NT2/D1 (cell line): ENCODE measurements around the gene SQSTM1.
"Not testable (repeated sequence)": the region's sequence is repeated elsewhere in the genome, so short reads cannot be mapped to it uniquely, and the experiment has no call there.

Source experiments
- DNase-seq: peaks from one replicate; pipeline ENCODE4 v3.0.0-alpha.2; 2011; ENCODE audit warnings: low read depth, low spot score
- H3K27me3 ChIP-seq: 2 replicates; pipeline ENCODE4 v1.6.0; 2011; ENCODE audit warnings: mild to moderate bottlenecking; ENCODE audit not compliant: insufficient read length, insufficient read depth
- H3K36me3 ChIP-seq: 2 replicates; pipeline ENCODE4 v1.6.1; 2011; ENCODE audit warnings: mild to moderate bottlenecking, low read length, mixed read lengths; ENCODE audit not compliant: insufficient read depth, insufficient read length
- H3K4me1 ChIP-seq: 2 replicates; pipeline ENCODE4 v1.5.1; 2011; ENCODE audit not compliant: insufficient read depth, insufficient read length
- H3K4me3 ChIP-seq: 2 replicates; pipeline ENCODE4 v1.5.1; 2011; ENCODE audit warnings: low read depth; ENCODE audit not compliant: insufficient read length
- H3K9ac ChIP-seq: 2 replicates; pipeline ENCODE4 v1.6.0; 2011; ENCODE audit warnings: low read depth; ENCODE audit not compliant: insufficient read length
- H3K9me3 ChIP-seq: 2 replicates; pipeline ENCODE4 v1.5.1; 2011; ENCODE audit warnings: mild to moderate bottlenecking, low read length; ENCODE audit not compliant: insufficient read depth
- SUZ12 ChIP-seq: IDR thresholded peaks from 2 replicates; pipeline ENCODE4 v1.6.1; 2011; ENCODE audit not compliant: insufficient read length, insufficient read depth; ENCODE audit errors: extremely low read depth
- YY1 ChIP-seq: IDR thresholded peaks from 2 replicates; pipeline ENCODE4 v1.6.1; 2011; ENCODE audit not compliant: insufficient read length, insufficient read depth
- ZNF274 ChIP-seq: IDR thresholded peaks from 2 replicates; pipeline ENCODE4 v1.6.1; 2011; ENCODE audit warnings: mild to moderate bottlenecking, low read depth, low read length

The SQSTM1 gene

DNA sequence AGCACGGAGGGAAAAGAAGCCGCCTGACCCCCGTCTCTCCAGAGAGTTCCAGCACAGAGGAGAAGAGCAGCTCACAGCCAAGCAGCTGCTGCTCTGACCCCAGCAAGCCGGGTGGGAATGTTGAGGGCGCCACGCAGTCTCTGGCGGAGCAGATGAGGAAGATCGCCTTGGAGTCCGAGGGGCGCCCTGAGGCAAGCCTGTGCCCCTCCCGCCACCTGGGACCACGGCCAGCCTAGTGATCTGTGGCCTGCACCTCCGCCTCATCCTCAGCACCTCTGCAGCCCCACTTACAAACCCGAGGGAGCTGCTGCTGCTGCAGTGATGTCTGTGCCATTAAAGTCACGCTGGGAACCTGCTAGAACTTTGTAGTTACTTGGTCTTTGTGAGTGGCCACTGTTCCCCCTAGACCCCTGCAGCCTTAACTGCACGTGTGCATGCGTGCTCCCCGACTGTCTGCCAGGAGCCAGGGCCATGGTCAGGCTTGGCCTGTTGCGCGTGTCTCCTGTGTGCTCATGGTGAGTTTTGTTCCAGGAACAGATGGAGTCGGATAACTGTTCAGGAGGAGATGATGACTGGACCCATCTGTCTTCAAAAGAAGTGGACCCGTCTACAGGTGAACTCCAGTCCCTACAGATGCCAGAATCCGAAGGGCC is 12.5 kb downstream of the SQSTM1 start:
- Histone ChIP-seq H3K36me3 (peaks cover 78% of the 10 kb centered on the region), H3K4me1 (peaks cover 10% of the 10 kb centered on the region), H3K27me3 (no peaks in the 10 kb centered on the region), H3K9me3 (0 out of 2 replicates have a peak, but pooled peaks cover 9% of the 10 kb centered on the region), H3K9ac (no peak overlapping the region), H3K4me3 (no peak overlapping the region)
- DNase-seq: no peak
- TF ChIP-seq YY1: no peak
- TF ChIP-seq SUZ12: no peak
- TF ChIP-seq ZNF274: no peak

DNA sequence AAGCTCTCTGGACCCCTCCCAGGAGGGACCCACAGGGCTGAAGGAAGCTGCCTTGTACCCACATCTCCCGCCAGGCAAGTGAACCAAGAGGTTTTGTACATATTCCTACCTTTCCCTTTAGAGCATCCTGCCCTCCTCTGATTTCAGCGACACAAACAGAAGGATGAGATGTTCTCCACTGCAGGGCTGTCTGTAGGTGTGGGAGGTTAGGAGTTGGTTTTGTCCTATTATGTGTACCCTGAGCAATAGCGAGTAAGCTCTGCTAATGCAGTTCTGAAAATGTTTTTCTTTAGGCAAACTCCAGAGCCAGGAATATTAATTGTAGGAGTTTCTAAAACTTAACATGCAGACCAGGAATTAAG is 13.0 kb downstream of the SQSTM1 start:
- H3K27me3 ChIP-seq: no peaks in the 10 kb centered on the region
- no peak overlapping the region for H3K4me3 ChIP-seq
- H3K4me1 ChIP-seq: peaks cover 10% of the 10 kb centered on the region
- DNase-seq: no peak
- H3K9me3 ChIP-seq: 0 out of 2 replicates have a peak, but pooled peaks cover 9% of the 10 kb centered on the region
- TF ChIP-seq YY1 (no peak), ZNF274 (no peak), SUZ12 (no peak)
- H3K9ac ChIP-seq: no peak overlapping the region
- peaks cover 79% of the 10 kb centered on the region for H3K36me3 ChIP-seq

DNA sequence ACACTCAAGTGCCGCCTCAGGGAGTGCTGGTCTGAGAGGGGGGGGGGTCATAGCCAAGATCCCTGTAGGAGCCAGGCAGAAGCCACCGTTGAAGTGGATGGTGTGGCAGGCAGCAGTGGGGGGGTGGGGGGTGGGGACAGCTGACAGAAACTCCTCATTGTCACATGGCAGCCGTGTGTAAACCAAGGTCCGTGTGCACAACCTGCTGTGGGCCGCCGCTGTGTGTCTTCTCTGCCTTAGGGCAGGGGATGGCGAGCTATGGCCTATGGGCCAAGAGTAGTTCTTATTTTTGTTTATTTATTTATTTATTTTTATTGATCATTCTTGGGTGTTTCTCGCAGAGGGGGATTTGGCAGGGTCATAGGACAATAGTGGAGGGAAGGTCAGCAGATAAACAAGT is 13.4 kb downstream of the SQSTM1 start:
- no peak for DNase-seq
- Histone ChIP-seq H3K4me1 (peaks cover 8% of the 10 kb centered on the region), H3K9me3 (0 out of 2 replicates have a peak, but pooled peaks cover 9% of the 10 kb centered on the region), H3K27me3 (no peaks in the 10 kb centered on the region), H3K36me3 (peaks cover 78% of the 10 kb centered on the region), H3K9ac (no peak overlapping the region), H3K4me3 (no peak overlapping the region)
- TF ChIP-seq SUZ12 (no peak), ZNF274 (no peak), YY1 (no peak)

DNA sequence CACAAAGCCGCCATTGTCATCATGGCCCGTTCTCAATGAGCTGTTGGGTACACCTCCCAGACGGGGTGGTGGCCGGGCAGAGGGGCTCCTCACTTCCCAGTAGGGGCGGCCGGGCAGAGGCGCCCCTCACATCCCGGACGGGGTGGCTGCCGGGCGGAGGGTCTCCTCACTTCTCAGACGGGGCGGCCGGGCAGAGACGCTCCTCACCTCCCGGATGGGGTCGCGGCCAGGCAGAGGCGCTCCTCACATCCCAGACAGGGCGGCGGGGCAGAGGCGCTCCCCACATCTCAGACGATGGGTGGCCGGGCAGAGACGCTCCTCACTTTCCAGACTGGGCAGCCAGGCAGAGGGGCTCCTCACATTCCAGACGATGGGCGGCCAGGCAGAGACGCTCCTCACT is 14.2 kb downstream of the SQSTM1 start:
- H3K9ac ChIP-seq, DNase-seq, H3K9me3 ChIP-seq, H3K27me3 ChIP-seq, H3K4me3 ChIP-seq, H3K4me1 ChIP-seq: not testable (repeated sequence)
- H3K36me3 ChIP-seq: peaks cover 77% of the 10 kb centered on the region

DNA sequence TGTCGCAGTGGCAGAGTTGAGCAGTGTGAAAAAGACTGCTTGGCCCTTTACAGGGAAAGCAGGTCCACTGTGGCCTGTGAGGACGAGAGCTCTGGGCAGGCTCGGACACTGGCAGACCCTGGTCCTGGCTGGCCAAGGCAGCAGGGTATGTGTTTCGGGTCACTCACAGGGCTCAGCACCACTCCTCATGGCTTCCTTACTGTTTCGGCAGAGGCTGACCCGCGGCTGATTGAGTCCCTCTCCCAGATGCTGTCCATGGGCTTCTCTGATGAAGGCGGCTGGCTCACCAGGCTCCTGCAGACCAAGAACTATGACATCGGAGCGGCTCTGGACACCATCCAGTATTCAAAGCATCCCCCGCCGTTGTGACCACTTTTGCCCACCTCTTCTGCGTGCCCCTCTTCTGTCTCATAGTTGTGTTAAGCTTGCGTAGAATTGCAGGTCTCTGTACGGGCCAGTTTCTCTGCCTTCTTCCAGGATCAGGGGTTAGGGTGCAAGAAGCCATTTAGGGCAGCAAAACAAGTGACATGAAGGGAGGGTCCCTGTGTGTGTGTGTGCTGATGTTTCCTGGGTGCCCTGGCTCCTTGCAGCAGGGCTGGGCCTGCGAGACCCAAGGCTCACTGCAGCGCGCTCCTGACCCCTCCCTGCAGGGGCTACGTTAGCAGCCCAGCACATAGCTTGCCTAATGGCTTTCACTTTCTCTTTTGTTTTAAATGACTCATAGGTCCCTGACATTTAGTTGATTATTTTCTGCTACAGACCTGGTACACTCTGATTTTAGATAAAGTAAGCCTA is 15.7 kb downstream of the SQSTM1 start:
- no peaks in the 10 kb centered on the region for H3K27me3 ChIP-seq
- no peak overlapping the region for H3K4me3 ChIP-seq
- H3K4me1 ChIP-seq: peaks cover 8% of the 10 kb centered on the region
- H3K36me3 ChIP-seq: peaks cover 76% of the 10 kb centered on the region
- H3K9me3 ChIP-seq: no peaks in the 10 kb centered on the region
- DNase-seq: no peak
- TF ChIP-seq SUZ12 (no peak), ZNF274 (no peak), YY1 (no peak)
- H3K9ac ChIP-seq: no peak overlapping the region

DNA sequence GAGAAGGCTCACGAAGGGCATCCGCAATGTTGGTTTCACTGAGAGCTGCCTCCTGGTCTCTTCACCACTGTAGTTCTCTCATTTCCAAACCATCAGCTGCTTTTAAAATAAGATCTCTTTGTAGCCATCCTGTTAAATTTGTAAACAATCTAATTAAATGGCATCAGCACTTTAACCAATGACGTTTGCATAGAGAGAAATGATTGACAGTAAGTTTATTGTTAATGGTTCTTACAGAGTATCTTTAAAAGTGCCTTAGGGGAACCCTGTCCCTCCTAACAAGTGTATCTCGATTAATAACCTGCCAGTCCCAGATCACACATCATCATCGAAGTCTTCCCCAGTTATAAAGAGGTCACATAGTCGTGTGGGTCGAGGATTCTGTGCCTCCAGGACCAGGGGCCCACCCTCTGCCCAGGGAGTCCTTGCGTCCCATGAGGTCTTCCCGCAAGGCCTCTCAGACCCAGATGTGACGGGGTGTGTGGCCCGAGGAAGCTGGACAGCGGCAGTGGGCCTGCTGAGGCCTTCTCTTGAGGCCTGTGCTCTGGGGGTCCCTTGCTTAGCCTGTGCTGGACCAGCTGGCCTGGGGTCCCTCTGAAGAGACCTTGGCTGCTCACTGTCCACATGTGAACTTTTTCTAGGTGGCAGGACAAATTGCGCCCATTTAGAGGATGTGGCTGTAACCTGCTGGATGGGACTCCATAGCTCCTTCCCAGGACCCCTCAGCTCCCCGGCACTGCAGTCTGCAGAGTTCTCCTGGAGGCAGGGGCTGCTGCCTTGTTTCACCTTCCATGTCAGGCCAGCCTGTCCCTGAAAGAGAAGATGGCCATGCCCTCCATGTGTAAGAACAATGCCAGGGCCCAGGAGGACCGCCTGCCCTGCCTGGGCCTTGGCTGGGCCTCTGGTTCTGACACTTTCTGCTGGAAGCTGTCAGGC is 16.6 kb downstream of the SQSTM1 start:
- Histone ChIP-seq H3K27me3 (no peaks in the 10 kb centered on the region), H3K9ac (no peak overlapping the region), H3K4me1 (peaks cover 7% of the 10 kb centered on the region), H3K4me3 (no peak overlapping the region), H3K36me3 (peaks cover 77% of the 10 kb centered on the region), H3K9me3 (no peaks in the 10 kb centered on the region)
- TF ChIP-seq YY1 (no peak), ZNF274 (no peak), SUZ12 (no peak)
- no peak for DNase-seq
